NCI-H748 (cell line): Measurements from ENCODE around the gene SMCR8.
"Not testable (repeated sequence)": the region's sequence is repeated elsewhere in the genome, so short reads cannot be mapped to it uniquely, and the experiment has no call there.

Source experiments
- DNase-seq: peaks from one replicate; lab custom pipeline; 2025; ENCODE audit not compliant: unreplicated experiment; lab: John Stamatoyannopoulos, UW

SMCR8 gene

DNA sequence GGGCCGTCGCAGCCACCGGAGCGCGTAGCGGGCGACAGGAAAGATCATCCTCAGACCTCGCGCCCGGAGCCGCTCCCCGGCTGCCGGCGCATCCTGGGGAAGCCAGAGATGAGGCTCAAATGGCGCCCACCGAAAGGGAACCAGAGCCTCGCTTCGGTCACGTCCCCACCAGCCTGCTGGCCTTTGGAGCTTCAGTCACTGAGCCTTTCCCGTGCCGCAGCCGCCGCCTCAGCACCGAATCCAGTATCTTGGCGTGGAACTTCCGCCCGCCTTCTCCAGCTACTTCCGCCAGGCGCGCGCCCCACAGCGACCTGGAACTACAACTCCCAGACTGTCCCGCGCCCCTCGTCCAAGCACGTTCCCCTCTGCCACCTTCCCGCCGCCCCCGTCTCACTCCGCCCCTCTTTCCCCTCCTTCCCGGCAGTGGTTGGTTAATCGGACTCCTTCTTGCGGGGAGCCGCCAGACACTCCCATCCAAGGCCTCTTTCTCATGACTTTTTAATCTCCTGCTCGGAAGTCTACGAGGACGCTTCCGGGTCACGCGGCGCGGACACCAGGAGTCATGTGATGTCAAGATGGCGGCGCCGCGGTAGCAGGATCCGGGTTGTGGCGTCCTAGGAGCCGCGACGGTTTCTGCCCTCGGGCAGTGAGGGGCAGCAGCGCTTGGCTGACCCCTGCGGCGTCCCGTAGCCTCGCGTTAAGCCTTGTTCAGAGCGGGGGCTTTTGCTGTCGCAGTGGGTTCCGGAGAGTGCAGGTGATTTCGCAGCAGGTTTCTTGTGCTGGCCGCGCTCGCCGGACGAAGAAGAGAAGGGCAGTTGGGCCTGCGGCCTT, at the start of gene SMCR8, which contains the start of gene TOP3A:
Gene SMCR8, plus strand, starts transcription at position 563 of the 831 bp plus-strand sequence. CDS start 497 bp downstream, outside the sequence.
Gene TOP3A, minus strand, starts transcription at position 264 of the 831 bp plus-strand sequence. Its CDS starts 216 bp downstream, at position 48.
- peak; percentile 97 for DNase-seq

- DNase-seq: no peak
Measured at GRCh38 chr17:18267366-18267765, 47.7 kb upstream of the SMCR8 start.

- DNase-seq: no peak
Measured at GRCh38 chr17:18267927-18268711, 47.0 kb upstream of the SMCR8 start.

DNA sequence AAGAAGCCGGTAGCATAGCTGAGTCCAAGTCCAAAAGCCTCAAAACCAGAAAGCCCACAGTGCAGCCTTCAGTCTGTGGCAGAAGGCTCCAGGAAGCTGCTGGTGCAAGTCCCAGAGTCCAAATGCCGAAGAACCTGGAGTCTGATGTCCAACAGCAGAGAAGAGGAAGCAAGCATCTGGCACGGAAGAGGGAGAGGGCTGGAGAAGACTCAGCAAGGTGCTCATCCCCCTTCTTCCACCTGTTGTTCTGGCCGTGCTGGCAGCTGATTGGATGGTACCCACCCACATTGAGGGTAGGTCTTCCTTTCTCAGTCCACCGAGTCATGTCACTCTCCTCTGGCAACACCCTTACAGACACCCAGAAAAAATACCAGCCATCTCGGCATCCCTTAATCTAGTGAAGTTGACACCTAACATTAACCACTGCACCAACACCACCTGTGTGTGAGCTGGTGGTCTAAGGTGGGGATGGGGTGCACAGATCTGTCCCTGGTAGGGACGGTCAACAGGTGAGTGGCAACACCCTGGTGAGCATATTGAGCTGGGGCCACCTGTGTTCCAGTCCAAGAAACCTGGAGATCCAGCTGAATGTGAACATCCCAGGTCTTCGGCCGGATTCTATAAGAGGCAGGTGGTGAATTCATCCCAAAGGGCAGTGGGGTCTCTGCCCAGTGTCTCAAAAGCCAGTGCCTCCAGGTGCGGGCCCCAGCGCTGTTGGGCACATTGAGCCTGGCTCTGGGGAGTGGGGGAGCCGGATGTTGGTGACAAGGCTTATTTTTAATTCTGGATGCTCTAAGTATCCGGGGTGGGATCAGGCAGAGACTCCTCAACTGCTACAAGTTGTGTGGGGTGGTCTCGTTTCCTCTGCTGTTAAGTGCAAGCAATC, 44.8 kb upstream of the SMCR8 start:
- DNase-seq: no peak

DNA sequence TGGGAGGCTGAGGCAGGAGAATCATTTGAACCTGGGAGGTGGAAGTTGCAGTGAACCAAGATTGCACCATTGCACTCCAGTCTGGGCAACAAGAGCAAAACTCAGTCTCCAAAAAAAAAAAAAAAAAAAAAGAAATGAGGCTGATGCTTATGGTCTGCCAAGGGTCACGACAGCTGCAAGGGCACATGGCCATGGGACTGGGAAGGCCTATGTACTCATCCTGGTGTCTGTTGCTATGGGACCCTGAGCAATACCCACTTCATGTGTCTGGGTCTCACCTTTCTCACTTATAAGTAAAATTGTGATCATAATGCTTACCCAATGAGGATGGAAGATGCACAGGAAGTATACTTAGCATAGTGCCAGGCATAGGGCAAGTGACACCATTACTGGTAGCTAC, 38.0 kb upstream of the SMCR8 start:
- no peak for DNase-seq

DNA sequence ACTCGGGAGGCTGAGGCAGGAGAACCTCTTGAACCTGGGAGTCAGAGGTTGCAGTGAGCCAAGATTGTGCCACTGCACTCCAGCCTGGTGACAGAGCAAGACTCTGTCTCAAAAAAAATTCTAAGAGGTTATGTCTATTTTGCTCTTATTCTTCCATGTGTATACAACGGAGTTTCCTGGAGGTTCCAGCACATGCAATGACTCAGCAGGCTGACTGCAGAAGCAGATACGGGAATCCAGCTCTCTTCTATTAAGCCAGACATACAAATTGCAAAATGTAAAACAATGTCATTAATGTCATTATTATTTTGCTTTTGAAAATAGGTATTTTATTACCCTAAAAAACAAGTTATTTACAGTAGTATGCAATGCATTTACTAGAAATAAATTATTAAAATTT, 36.2 kb upstream of the SMCR8 start:
- no peak for DNase-seq

DNA sequence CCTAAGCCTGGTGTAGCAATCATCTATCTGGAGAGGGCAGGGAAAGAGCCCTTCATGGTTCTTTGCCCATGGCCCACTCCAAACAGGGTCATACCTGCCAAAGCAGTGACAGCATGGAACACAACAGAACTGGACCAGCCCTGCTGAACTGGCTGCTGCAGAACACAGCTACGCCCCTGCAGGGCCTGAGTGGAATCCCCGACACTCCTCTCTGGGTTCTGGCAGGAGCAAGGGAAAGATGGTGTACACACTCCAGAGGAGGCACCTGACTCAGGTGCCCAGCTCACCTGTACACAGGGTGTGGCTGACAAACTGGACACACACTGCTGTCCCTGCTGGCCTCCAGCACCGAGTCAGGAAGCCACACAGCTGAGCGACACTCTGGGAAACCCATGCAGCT, 34.8 kb upstream of the SMCR8 start:
- no peak for DNase-seq

- DNase-seq: no peak
Measured at GRCh38 chr17:18280766-18281371, 34.2 kb upstream of the SMCR8 start.

DNA sequence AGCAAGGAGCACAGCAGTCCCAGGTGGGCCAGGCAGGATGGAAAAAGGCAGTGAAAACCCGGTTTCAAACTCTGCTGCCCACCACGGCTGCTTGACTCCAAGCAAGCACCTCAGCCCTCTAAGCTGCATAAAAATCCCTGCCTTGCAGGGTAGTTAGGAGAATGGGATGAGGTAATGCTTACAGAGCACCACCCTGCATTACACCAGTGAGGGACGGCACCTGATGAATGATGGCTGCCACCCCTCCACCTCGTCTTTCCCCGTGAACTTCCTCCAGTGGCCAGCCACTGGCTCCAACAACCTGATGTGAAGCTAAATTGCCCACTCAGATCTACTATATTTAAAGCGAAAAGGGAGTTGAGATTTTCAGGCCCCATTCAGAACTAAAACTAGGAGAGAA, 33.3 kb upstream of the SMCR8 start:
- DNase-seq: no peak

DNA sequence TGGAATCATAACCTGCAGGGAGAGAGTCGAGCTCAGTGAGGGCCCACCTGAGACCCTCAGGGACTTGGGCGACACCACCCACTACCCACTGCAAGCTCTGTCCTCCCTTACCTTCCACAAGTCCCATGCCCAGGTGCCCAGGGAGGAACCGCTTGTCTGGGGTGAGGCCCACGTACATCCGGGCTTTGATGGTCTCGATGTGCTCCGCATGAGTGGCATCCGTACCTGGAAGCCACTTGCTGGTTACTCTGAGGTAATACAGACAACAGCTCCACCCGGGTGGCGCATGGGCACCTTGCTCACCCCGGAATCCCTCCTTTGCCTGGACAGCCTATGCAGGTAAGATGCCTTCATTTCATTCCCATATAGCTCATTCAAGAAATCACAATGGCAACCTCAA, 29.8 kb upstream of the SMCR8 start:
- no peak for DNase-seq

GRCh38 chr17:18291718-18292540, 23.2 kb upstream of the SMCR8 start:
- DNase-seq: no peak

DNA sequence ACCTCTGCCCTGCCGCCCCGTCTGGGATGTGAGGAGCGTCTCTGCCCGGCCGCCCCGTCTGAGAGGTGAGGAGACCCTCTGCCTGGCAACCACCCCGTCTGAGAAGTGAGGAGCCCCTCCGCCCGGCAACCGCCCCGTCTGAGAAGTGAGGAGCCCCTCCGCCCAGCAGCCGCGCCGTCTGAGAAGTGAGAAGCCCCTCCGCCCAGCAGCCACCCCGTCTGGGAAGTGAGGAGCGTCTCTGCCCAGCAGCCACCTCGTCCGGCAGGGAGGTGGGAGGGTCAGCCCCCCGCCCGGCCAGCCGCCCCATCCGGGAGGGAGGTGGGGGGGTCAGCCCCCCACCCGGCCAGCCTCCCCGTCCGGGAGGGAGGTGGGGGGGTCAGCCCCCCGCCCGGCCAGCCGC, 17.0 kb upstream of the SMCR8 start:
- not testable (repeated sequence) for DNase-seq

DNA sequence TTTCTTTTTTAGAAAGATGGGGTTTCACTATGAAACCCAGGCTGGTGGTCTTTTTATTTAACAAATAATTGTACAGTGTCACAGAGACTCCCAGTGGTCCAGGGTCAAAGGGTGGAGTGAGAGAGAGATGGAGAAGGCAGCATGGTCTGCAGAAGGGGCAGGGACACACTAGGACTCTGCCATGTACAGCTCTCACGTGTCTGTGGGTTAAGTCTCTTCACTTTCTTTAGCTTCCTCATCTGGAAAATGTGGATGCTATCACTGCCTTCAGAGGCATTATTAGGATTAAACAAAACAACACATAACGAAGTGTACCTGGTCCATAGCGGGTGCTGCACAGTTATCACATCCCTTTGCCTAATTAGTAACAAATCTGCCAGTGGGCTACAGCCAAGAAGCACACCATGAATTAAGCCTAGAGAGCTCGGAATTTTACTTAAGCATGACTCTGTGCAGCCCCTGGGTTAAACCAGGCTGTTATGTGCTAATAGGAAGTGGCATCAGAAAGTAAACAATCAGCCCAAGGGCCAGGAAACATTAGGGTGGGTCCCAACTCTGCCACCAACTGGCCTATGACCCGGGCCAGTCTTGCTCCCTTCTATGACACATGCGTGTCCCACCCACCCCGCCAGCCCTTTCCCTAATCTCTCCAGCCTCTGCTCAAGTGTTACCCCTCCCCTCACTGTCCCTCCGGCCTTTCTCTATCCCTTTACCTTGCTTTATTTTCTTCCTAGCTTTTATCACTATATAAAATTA, 14.2 kb upstream of the SMCR8 start:
- no peak for DNase-seq

DNA sequence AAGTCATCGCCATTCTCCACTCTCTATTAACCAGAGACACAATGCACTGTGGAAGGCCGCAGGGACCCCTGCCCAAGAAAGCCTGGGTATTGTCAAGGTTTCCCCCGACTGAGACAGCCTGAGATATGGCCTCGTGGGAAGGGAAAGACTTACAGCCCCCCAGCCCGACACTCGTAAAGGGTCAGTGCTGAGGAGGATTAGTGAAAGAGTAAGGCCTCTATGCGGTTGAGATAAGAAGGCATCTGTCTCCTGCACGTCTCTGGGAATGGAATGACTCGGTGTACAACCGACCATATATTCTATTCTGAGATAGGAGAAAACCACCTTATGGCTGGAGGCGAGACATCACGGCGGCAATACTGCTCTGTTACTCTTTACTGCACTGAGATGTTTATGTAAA, 11.9 kb upstream of the SMCR8 start:
- DNase-seq: not testable (repeated sequence)

GRCh38 chr17:18309202-18309601, 5.9 kb upstream of the SMCR8 start:
- no peak for DNase-seq

DNA sequence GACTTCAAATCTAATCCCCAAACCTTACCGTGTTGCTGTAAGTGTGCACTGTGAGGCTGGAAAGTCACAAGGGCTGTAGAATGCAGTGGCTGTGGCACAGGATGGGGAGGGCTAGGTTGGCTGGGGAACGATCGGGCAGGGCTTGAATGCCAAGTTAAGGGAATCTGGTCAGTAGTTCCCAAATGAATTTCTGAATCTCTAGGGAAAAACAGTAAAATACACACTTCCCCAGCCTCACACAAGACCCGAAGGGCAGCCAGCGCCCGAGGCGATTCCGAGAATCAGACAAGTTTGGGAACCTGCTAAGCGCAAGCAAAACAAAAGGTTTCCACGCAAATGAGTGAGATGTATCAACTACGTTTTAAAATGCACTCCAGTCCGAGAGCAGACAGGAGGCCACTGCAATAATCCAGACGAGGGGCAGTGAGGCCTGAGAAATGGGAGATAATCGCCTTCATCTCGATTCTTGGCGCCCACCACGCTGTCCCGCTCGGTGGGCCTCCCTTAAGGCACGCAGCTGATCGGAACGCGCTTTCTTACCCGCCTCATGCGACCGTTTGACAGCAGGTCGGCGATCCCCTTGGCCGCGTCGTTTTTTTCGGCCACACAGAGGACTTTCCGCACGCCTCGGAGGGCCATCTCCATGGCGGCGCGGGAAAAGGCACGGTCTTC, 898 bp upstream of the SMCR8 start:
- DNase-seq: peak; percentile 40

DNA sequence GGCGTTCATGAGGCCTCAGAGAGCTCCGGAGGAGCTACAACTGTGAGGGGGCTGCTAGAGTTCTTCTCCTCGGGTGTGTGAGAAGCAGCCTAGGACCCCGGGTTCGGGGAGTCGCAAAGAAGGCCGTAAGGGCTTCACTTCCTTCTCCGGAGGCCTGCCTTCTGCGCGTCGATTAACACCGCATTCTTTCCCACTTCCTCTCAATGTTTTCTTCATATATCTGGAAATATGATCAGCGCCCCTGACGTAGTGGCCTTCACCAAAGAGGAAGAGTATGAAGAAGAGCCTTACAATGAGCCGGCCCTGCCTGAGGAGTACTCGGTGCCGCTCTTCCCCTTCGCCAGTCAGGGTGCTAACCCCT, 449 bp downstream of the SMCR8 start:
- DNase-seq: no peak

DNA sequence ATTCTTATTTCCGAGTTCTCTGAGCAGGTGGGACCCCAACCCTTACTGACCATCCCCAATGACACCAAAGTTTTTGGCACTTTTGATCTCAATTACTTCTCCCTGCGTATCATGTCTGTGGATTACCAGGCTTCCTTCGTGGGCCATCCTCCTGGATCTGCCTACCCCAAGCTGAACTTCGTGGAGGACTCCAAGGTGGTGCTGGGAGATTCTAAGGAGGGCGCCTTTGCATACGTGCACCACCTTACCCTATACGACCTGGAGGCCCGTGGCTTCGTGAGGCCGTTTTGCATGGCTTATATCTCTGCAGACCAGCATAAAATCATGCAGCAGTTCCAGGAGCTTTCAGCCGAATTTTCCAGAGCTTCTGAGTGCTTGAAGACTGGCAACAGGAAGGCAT, 868 bp downstream of the SMCR8 start:
- no peak for DNase-seq

DNA sequence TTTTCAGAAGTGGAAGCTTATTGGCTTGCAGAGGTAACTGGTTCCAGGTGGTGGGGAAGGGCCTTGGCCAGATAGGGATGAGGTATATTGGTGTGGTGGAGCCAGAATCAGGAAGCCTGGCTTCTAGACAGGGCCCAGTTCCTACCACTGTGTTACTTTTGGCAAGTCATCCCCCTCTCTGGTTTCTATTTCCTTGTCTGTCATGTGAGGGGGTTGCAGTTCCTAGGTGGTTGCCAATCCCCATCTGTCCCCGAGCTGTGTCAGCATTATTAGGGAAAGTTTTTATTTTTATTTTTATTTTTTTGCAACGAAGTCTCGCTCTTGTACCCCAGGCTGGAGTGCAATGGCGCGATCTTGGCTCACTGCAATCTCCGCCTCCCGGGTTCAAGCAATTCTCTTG, 3.0 kb downstream of the SMCR8 start:
- no peak for DNase-seq
